H1 (cell line): Measurements from ENCODE around the gene ZBTB42.

Source experiments
- EZH2 ChIP-seq: fragments of 200-600 bp; sonication (generic); IDR thresholded peaks from 2 replicates; pipeline ENCODE4 v1.7.1; 2012; ENCODE audit warnings: low read depth, mild to moderate bottlenecking, moderate library complexity, low read length, inconsistent platforms; ENCODE audit not compliant: severe bottlenecking
- HDAC6 ChIP-seq: IDR thresholded peaks from one replicate; pipeline ENCODE4 v1.7.1; 2012; ENCODE audit warnings: low read depth, mild to moderate bottlenecking, inconsistent platforms, low read length, moderate library complexity
- JUN ChIP-seq: IDR thresholded peaks from 2 replicates; pipeline ENCODE4 v1.6.1; 2011; ENCODE audit warnings: low read depth, mild to moderate bottlenecking, improper control_type of control experiment, low read length
- POLR2A ChIP-seq, 2 experiments: IDR thresholded peaks; 1 replicate in 1 of 2; 2 replicates in 1 of 2; pipeline ENCODE4 v1.6.1; 2011; ENCODE audit warnings: low read depth in 2 of 2, low read length in 2 of 2, mild to moderate bottlenecking in 2 of 2; ENCODE audit errors: control extremely low read depth in 1 of 2
- TAF1 ChIP-seq: IDR thresholded peaks from 2 replicates; pipeline ENCODE4 v1.6.1; 2011; ENCODE audit warnings: mild to moderate bottlenecking, low read depth, low read length
- TCF12 ChIP-seq: IDR thresholded peaks from 2 replicates; pipeline ENCODE4 v1.6.1; 2011; ENCODE audit warnings: low read depth, mild to moderate bottlenecking, low read length
- TF ChIP-seq, protein P1 (sequence below), 3 experiments: IDR thresholded peaks; 1 replicate in 2 of 3; 2 replicates in 1 of 3; pipeline versions ENCODE4 v1.5.1 to v1.6.1; 2011; ENCODE audit warnings: low read length in 3 of 3, mild to moderate bottlenecking in 3 of 3, inconsistent platforms in 2 of 3, low read depth in 1 of 3, moderate library complexity in 1 of 3; ENCODE audit not compliant: insufficient read depth in 1 of 3; ENCODE audit errors: control extremely low read depth in 1 of 3

DNA sequence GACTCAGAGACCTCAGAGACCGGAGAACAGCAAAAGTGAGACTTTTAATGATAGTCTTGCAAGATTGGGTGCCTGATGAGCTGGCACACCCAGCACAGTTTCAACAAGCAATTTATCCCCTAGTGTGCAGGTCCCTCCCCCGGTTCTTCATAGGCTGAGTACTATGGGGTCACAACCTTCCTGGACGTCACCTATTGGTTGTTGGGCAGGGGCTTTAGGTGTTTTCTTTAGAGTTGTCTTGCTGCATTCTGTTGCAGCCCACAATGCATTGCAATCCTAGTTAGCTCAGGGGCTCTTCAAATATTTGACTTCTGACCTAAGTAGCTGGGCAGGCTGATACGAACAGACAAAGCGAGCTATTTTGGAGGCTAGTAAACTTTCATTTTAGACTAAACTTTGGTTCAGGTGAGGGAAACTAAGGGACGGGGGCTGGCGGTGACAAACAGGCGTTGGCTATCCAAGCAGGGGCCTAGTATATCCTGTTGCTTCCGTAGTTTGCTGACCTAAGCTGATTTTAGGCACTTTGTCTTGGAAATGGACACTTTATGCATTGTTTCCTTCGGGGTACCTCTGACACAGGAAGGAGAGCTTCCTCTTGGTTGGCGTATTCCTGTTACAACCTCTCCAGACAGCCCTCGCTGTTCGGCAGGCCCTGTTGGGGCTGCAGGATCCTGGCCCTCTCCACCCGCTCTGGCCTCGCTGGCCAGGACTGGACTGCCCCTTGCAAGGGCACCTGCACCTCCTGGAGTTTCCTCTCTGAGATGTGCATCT lies 33.9 kb upstream of the ZBTB42 start:
- TF ChIP-seq, protein P1, sequence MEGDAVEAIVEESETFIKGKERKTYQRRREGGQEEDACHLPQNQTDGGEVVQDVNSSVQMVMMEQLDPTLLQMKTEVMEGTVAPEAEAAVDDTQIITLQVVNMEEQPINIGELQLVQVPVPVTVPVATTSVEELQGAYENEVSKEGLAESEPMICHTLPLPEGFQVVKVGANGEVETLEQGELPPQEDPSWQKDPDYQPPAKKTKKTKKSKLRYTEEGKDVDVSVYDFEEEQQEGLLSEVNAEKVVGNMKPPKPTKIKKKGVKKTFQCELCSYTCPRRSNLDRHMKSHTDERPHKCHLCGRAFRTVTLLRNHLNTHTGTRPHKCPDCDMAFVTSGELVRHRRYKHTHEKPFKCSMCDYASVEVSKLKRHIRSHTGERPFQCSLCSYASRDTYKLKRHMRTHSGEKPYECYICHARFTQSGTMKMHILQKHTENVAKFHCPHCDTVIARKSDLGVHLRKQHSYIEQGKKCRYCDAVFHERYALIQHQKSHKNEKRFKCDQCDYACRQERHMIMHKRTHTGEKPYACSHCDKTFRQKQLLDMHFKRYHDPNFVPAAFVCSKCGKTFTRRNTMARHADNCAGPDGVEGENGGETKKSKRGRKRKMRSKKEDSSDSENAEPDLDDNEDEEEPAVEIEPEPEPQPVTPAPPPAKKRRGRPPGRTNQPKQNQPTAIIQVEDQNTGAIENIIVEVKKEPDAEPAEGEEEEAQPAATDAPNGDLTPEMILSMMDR (IDR thresholded peaks at IDR 0.05; ENCODE audit: control extremely low read depth in 1 of 3, insufficient read depth in 1 of 3, low read depth in 1 of 3, low read length in 3 of 3) = no peak
- TF ChIP-seq HDAC6 (no peak), TCF12 (no peak), EZH2 (no peak), TAF1 (no peak), POLR2A (IDR thresholded peaks at IDR 0.05; ENCODE audit: control extremely low read depth in 1 of 2, low read depth in 2 of 2, low read length in 2 of 2) (no peak), JUN (no peak)
